K562 (cell line): Measurements from ENCODE around the gene NUP43. TPM values are rescaled to one million over a fixed set of nuclear protein-coding genes. Genes with fewer than 3 reads are reported as not detected.

ENCODE experiments used
- C11orf30 ChIP-seq: fragments of 450-650 bp; IDR thresholded peaks from 2 replicates; pipeline ENCODE4 v1.6.1; 2016; ENCODE audit warnings: low read depth, mild to moderate bottlenecking
- CBFB ChIP-seq: sonication (generic); formaldehyde crosslinking; IDR thresholded peaks from 2 replicates; pipeline ENCODE4 v1.4.0; 2020; ENCODE audit warnings: mild to moderate bottlenecking, missing genetic modification reagents
- CREB5 ChIP-seq: fragments of 250-450 bp; sonication (Bioruptor Pico); IDR thresholded peaks from 2 replicates; pipeline ENCODE4 v1.5.0; 2020; ENCODE audit warnings: mild to moderate bottlenecking
- DDX20 ChIP-seq: fragments of 450-650 bp; IDR thresholded peaks from 2 replicates; pipeline ENCODE4 v1.6.1; 2016; ENCODE audit warnings: missing genetic modification characterization, low read depth, mild to moderate bottlenecking, missing compliant biosample characterization, moderate library complexity
- PHTF2 ChIP-seq: fragments of 250-450 bp; sonication (Bioruptor Pico); IDR thresholded peaks from 2 replicates; pipeline ENCODE4 v1.5.0; 2021; ENCODE audit warnings: mild to moderate bottlenecking
- RBFOX2 ChIP-seq: fragments of 200-400 bp; formaldehyde crosslinking; IDR thresholded peaks from 2 replicates; pipeline ENCODE4 v1.6.1; 2017; ENCODE audit warnings: low read depth, mild to moderate bottlenecking, low read length, moderate library complexity
- RBM25 ChIP-seq: fragments of 200-400 bp; formaldehyde crosslinking; IDR thresholded peaks from 2 replicates; pipeline ENCODE4 v1.6.1; 2018; ENCODE audit warnings: low read length, low read depth, moderate library complexity; ENCODE audit not compliant: severe bottlenecking
- SMAD3 ChIP-seq: fragments of 450-650 bp; formaldehyde crosslinking; conservative IDR thresholded peaks from 2 replicates; pipeline ENCODE4 v1.4.0; 2020; ENCODE audit warnings: mild to moderate bottlenecking
- ZBTB49 ChIP-seq: sonication (generic); formaldehyde crosslinking; IDR thresholded peaks from 2 replicates; pipeline ENCODE4 v1.8.0; 2022; ENCODE audit warnings: missing genetic modification reagents, mild to moderate bottlenecking, borderline replicate concordance
- ZFP91 ChIP-seq: sonication (generic); formaldehyde crosslinking; IDR thresholded peaks from 2 replicates; pipeline ENCODE4 v1.8.0; 2022; ENCODE audit warnings: mild to moderate bottlenecking, missing genetic modification reagents
- ZNF436 ChIP-seq: fragments of 250-450, 450-650 bp; sonication (Bioruptor Pico); formaldehyde crosslinking; IDR thresholded peaks from 2 replicates; pipeline ENCODE4 v1.7.0; 2020; ENCODE audit warnings: mild to moderate bottlenecking
- ZNF696 ChIP-seq: fragments of 250-450 bp; sonication (Bioruptor Pico); conservative IDR thresholded peaks from 2 replicates; pipeline ENCODE4 v1.4.0; 2020; ENCODE audit warnings: mild to moderate bottlenecking, moderate library complexity
- polyA plus RNA-seq, 8 experiments: library from polyadenylated mRNA; depleted of rRNA in 4 of 8; stranded (reverse) in 5 of 8; unstranded in 3 of 8; fragments of >200 nt; fragmentation: Nextera tagmentation in 2 of 8; fragmentation: Illumina TruSeq in 1 of 8; extraction: Ambion mirVana in 2 of 8; extraction: Trizol in 1 of 8; gene quantifications; 2 replicates each; pipeline versions ENCODE4 v1.2.1 to v1.2.3, GENCODE V29; 2011 to 2014; ENCODE audit warnings: inconsistent platforms in 1 of 8, missing spikeins in 1 of 8
- total RNA-seq, 7 experiments: library from RNA; depleted of rRNA in 6 of 7; stranded (reverse); fragments of >200 nt in 6 of 7; fragmentation: Illumina TruSeq in 2 of 7; extraction: Trizol in 2 of 7; gene quantifications; 2 replicates each; pipeline versions ENCODE4 v1.2.1 to v1.2.3, GENCODE V29; 2011 to 2021; ENCODE audit warnings: low replicate concordance in 1 of 7

The NUP43 gene
- total and polyA plus RNA-seq, 9 of the 15 experiments (the other 6 are each of a cell fraction or from before 2014, with no cell fraction given): 28.9 to 136 (median 67.4) TPM

- TF ChIP-seq ZBTB49 (CRISPR knock-in tag) (no peak), CBFB (CRISPR knock-in tag) (no peak; the same call in 1 of the 2 replicates), RBFOX2 (no peak), SMAD3 (no peak), ZNF436 (no peak), PHTF2 (CRISPR knock-in tag) (no peak), DDX20 (tag) (no peak), C11orf30 (no peak), CREB5 (CRISPR knock-in tag) (no peak), ZFP91 (CRISPR knock-in tag) (no peak), RBM25 (no peak), ZNF696 (CRISPR knock-in tag) (no peak)
Observed at GRCh38 chr6:149750136-149750609, 3.8 kb upstream of the NUP43 start (continued).
